Left renal cortex interstitium (tissue), 4 donors: ENCODE data around the gene CLDND1. TPM values are rescaled to one million over a fixed set of nuclear protein-coding genes. Genes with fewer than 3 reads are reported as not detected.
"Not testable (repeated sequence)": the region's sequence is repeated elsewhere in the genome, so short reads cannot be mapped to it uniquely, and the experiment has no call there.

Source experiments
- DNase-seq, 4 donors: peaks; one replicate each; pipeline ENCODE4 v3.0.0-alpha.2; 2013; ENCODE audit warnings: low read depth in 4 of 4, low spot score in 2 of 4, missing footprints in 1 of 4
- polyA plus RNA-seq, 4 donors: library from polyadenylated mRNA; unstranded; fragments of 120-200 nt; gene quantifications; one replicate each; pipeline ENCODE4 v1.2.1, GENCODE V29; 2013; ENCODE audit not compliant: insufficient read length in 4 of 4

Gene CLDND1
- polyA plus RNA-seq: 100 to 1,000 TPM; 139 to 181 (median 158) TPM

GRCh38 chr3:98522544-98523281, at the start of gene CLDND1:
CLDND1 (minus strand) TSS chr3:98522902; CDS start chr3:98521424, 1,478 bp downstream.
- peak; percentile 81 to 95 (median 89) for DNase-seq

GRCh38 chr3:98568402-98568801, 45.7 kb upstream of the CLDND1 start:
- no peak for DNase-seq

- no peak for DNase-seq
Observed at GRCh38 chr3:98567666-98568270, 45.1 kb upstream of the CLDND1 start.

GRCh38 chr3:98565843-98566242, 43.1 kb upstream of the CLDND1 start:
- no peak for DNase-seq

GRCh38 chr3:98565237-98565643, 42.5 kb upstream of the CLDND1 start:
- no peak for DNase-seq

- DNase-seq: no peak
Observed at GRCh38 chr3:98564282-98565005, 41.7 kb upstream of the CLDND1 start.

- DNase-seq: no peak
Observed at GRCh38 chr3:98563661-98564281, 41.1 kb upstream of the CLDND1 start.

GRCh38 chr3:98561727-98562521, 39.2 kb upstream of the CLDND1 start:
- no peak for DNase-seq

GRCh38 chr3:98560911-98561310, 38.2 kb upstream of the CLDND1 start:
- DNase-seq: no peak

- not testable (repeated sequence) for DNase-seq
Observed at GRCh38 chr3:98559769-98560168, 37.1 kb upstream of the CLDND1 start.

GRCh38 chr3:98558100-98558827, 35.6 kb upstream of the CLDND1 start:
- no peak for DNase-seq

- no peak for DNase-seq
Observed at GRCh38 chr3:98557324-98558010, 34.8 kb upstream of the CLDND1 start.

GRCh38 chr3:98556164-98557130, 33.7 kb upstream of the CLDND1 start:
- DNase-seq: no peak

GRCh38 chr3:98555025-98555379, 32.3 kb upstream of the CLDND1 start:
- DNase-seq: no peak

- DNase-seq: no peak
Observed at GRCh38 chr3:98554580-98554979, 31.9 kb upstream of the CLDND1 start.

GRCh38 chr3:98553753-98554152, 31.1 kb upstream of the CLDND1 start:
- DNase-seq: peak in 2 of 4 donors; percentile 21 to 24

GRCh38 chr3:98553021-98553563, 30.4 kb upstream of the CLDND1 start:
- DNase-seq: no peak
